ENCODE results near the gene MT1HL1. TPM values are rescaled to one million over a fixed set of nuclear protein-coding genes. Genes with fewer than 3 reads are reported as not detected.

The MT1HL1 gene
- total RNA-seq, 1 experiment from 2014 or later, result not detected

DNA sequence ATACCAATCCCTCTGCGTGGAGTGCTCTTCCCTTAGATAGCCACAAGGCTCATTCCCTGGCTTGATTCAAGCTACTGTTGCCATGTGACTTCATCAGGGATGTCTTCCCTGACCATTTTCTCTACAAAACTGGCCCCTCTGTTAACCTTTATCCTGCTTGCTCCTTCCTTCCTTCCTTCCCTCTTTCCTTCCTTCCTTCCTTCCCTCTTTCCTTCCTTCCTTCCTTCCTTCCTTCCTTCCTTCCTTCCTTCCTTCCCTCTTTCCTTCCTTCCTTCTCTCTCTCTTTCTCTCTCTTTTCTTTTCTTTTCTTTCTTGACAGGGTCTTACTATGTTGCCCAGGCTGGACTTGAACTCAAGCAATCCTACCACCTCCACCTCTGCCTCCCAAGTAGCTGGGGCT is 31.5 kb upstream of the MT1HL1 start:
- no peak overlapping the region for H3K9ac ChIP-seq (ENCODE audit: low read length)
- H3K4me2 ChIP-seq (ENCODE audit: low read length), result no peak overlapping the region
- ATAC-seq, result no peak
- H3K27ac ChIP-seq (ENCODE audit: low read depth, low read length), result no peak overlapping the region
- no peaks in the 10 kb centered on the region for H3K36me3 ChIP-seq (ENCODE audit: control insufficient read depth in 1 of 2, insufficient read depth in 2 of 2, low read length in 2 of 2)
- ChIA-PET POLR2A (no interaction called here), CTCF (no interaction called here), RAD21 (ENCODE audit: low non-redundant PET in 1 of 2, low total read pairs in 2 of 2, uncharacterized antibody in 2 of 2, unreplicated experiment in 2 of 2) (no interaction called here)
- no peak overlapping the region for H2AFZ ChIP-seq (ENCODE audit: low read depth, low read length, poor library complexity, severe bottlenecking)
- H4K20me1 ChIP-seq (ENCODE audit: insufficient read depth), result no peaks in the 10 kb centered on the region
- TF ChIP-seq SRF (IDR thresholded peaks at IDR 0.05; ENCODE audit: low read depth) (no peak), CBX3 (IDR thresholded peaks at IDR 0.05; ENCODE audit: low read depth) (no peak), JUND (IDR thresholded peaks at IDR 0.05) (no peak), TCF7L2 (IDR thresholded peaks at IDR 0.05; ENCODE audit: borderline replicate concordance, extremely low read depth, insufficient read depth, insufficient read length) (no peak), ZFX (IDR thresholded peaks at IDR 0.05) (no peak), POLR2A (IDR thresholded peaks at IDR 0.05; ENCODE audit: borderline replicate concordance, extremely low read depth, insufficient read depth, insufficient read length) (no peak), POLR2AphosphoS5 (IDR thresholded peaks at IDR 0.05; ENCODE audit: low read depth, low read length) (no peak), EZH2phosphoT487 (IDR thresholded peaks at IDR 0.05; ENCODE audit: borderline replicate concordance) (no peak), ZNF274 (IDR thresholded peaks at IDR 0.05; ENCODE audit: low read depth, low read length) (no peak), EGR1 (IDR thresholded peaks at IDR 0.05; ENCODE audit: low read depth) (no peak), FOSL1 (IDR thresholded peaks at IDR 0.05; ENCODE audit: low read depth) (no peak), EZH2 (IDR thresholded peaks at IDR 0.05) (no peak), ELF1 (IDR thresholded peaks at IDR 0.05; ENCODE audit: borderline replicate concordance, low read depth) (no peak), CEBPB (IDR thresholded peaks at IDR 0.05; ENCODE audit: low read depth) (no peak), SP1 (IDR thresholded peaks at IDR 0.05; ENCODE audit: low read depth) (no peak), YY1 (IDR thresholded peaks at IDR 0.05; ENCODE audit: extremely low read depth, insufficient replicate concordance, low read depth, low read length) (no peak)
- TF ChIP-seq, protein P1, sequence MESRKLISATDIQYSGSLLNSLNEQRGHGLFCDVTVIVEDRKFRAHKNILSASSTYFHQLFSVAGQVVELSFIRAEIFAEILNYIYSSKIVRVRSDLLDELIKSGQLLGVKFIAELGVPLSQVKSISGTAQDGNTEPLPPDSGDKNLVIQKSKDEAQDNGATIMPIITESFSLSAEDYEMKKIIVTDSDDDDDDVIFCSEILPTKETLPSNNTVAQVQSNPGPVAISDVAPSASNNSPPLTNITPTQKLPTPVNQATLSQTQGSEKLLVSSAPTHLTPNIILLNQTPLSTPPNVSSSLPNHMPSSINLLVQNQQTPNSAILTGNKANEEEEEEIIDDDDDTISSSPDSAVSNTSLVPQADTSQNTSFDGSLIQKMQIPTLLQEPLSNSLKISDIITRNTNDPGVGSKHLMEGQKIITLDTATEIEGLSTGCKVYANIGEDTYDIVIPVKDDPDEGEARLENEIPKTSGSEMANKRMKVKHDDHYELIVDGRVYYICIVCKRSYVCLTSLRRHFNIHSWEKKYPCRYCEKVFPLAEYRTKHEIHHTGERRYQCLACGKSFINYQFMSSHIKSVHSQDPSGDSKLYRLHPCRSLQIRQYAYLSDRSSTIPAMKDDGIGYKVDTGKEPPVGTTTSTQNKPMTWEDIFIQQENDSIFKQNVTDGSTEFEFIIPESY (IDR thresholded peaks at IDR 0.05; ENCODE audit: extremely low read depth, insufficient replicate concordance, low read length), result no peak
- TF ChIP-seq, protein P2, sequence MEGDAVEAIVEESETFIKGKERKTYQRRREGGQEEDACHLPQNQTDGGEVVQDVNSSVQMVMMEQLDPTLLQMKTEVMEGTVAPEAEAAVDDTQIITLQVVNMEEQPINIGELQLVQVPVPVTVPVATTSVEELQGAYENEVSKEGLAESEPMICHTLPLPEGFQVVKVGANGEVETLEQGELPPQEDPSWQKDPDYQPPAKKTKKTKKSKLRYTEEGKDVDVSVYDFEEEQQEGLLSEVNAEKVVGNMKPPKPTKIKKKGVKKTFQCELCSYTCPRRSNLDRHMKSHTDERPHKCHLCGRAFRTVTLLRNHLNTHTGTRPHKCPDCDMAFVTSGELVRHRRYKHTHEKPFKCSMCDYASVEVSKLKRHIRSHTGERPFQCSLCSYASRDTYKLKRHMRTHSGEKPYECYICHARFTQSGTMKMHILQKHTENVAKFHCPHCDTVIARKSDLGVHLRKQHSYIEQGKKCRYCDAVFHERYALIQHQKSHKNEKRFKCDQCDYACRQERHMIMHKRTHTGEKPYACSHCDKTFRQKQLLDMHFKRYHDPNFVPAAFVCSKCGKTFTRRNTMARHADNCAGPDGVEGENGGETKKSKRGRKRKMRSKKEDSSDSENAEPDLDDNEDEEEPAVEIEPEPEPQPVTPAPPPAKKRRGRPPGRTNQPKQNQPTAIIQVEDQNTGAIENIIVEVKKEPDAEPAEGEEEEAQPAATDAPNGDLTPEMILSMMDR (IDR thresholded peaks at IDR 0.05 in 2 of 3, conservative IDR thresholded peaks at IDR 0.05 in 1 of 3; ENCODE audit: borderline replicate concordance in 1 of 3, insufficient read depth in 1 of 3, low read depth in 2 of 3, low read length in 2 of 3), result no peak
- TF ChIP-seq, protein P3, sequence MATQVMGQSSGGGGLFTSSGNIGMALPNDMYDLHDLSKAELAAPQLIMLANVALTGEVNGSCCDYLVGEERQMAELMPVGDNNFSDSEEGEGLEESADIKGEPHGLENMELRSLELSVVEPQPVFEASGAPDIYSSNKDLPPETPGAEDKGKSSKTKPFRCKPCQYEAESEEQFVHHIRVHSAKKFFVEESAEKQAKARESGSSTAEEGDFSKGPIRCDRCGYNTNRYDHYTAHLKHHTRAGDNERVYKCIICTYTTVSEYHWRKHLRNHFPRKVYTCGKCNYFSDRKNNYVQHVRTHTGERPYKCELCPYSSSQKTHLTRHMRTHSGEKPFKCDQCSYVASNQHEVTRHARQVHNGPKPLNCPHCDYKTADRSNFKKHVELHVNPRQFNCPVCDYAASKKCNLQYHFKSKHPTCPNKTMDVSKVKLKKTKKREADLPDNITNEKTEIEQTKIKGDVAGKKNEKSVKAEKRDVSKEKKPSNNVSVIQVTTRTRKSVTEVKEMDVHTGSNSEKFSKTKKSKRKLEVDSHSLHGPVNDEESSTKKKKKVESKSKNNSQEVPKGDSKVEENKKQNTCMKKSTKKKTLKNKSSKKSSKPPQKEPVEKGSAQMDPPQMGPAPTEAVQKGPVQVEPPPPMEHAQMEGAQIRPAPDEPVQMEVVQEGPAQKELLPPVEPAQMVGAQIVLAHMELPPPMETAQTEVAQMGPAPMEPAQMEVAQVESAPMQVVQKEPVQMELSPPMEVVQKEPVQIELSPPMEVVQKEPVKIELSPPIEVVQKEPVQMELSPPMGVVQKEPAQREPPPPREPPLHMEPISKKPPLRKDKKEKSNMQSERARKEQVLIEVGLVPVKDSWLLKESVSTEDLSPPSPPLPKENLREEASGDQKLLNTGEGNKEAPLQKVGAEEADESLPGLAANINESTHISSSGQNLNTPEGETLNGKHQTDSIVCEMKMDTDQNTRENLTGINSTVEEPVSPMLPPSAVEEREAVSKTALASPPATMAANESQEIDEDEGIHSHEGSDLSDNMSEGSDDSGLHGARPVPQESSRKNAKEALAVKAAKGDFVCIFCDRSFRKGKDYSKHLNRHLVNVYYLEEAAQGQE (IDR thresholded peaks at IDR 0.05; ENCODE audit: low read depth), result no peak
- TF ChIP-seq, protein P4, sequence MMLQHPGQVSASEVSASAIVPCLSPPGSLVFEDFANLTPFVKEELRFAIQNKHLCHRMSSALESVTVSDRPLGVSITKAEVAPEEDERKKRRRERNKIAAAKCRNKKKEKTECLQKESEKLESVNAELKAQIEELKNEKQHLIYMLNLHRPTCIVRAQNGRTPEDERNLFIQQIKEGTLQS (IDR thresholded peaks at IDR 0.05), result no peak
- no peaks in the 10 kb centered on the region for H3K79me2 ChIP-seq (ENCODE audit: insufficient read depth, low read length)
- no peaks in the 10 kb centered on the region for H3K4me1 ChIP-seq (ENCODE audit: control insufficient read depth in 1 of 2, insufficient read depth in 2 of 2, low read length in 2 of 2)
- H3K4me3 ChIP-seq (replicated peaks in 1 of 2; ENCODE audit: low read depth in 1 of 2, low read length in 2 of 2), result no peak overlapping the region
- H3K9me3 ChIP-seq (ENCODE audit: control insufficient read depth in 1 of 2, insufficient read depth in 1 of 2, low read depth in 1 of 2, low read length in 2 of 2), result no peaks in the 10 kb centered on the region
- no peaks in the 10 kb centered on the region; the same call in 1 of the 2 replicates for H3K27me3 ChIP-seq (ENCODE audit: insufficient read depth, low read length)
- no peak for DNase-seq (ENCODE audit: low read depth, low spot score)
- H3K9me2 ChIP-seq (ENCODE audit: insufficient read depth), result no peaks in the 10 kb centered on the region
- intact Hi-C loops (cut with micrococcal nuclease), result no loop called here
- BruUV-seq (replicated peaks), result no TSS peak
